GM18526 (cell line): Measurements from ENCODE around the gene PRKCD.

ENCODE experiments used
- POLR2A ChIP-seq: IDR thresholded peaks from 3 replicates; pipeline ENCODE4 v1.6.1; 2011; ENCODE audit not compliant: insufficient read length; ENCODE audit errors: extremely low read depth

The PRKCD gene

DNA sequence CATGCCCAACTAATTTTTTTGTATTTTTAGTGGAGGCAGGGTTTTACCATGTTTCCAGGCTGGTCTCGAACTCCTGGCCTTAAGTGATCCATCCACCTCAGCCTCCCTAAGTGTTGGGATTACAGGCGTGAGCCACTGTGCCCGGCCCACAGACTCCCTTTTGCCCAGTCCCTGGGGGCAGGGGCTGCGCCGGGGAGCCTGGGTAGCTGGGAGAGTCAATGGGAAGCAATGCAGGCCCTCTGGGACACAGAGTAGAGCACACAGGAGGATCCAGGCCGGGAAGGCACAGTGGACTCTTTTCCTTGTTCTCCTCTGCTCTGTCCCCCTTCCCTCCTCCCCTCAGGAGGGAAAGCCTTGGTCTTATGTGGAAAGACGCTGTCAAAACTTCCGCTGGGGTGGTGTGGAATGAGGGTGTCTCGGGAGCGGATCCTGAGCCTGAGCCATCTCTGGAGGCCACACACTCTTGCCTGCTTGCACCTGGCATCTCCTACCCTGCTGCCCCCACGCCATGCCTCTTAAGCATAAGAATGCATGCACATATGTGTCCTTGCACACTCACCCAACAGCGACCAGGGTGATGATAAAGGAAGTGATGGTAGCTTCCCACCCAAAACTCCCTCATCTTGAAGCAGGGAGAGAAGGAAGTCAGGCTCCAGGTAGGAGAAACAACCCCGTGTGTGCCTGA lies 11.9 kb upstream of the PRKCD start:
- no peak for TF ChIP-seq POLR2A

DNA sequence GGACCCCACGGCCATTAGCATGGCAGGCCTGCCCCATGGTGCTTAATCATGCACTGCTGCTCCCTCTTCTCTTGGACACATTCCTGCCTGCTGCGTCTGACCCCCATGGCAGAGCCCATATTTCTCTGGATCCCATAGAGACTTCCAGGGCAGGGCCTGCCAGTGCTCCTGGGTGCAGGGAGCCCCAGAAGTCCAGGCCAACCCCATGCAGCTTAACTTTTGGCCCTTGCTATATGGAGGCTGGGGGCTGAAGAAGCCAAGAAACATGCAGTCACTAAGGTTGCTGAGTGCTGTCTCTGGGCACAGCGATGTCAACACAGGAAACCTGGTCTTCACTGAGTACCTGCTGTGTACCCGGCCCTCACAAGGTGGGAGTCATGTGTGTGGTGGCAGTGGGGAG lies 11.3 kb upstream of the PRKCD start:
- no peak for TF ChIP-seq POLR2A

DNA sequence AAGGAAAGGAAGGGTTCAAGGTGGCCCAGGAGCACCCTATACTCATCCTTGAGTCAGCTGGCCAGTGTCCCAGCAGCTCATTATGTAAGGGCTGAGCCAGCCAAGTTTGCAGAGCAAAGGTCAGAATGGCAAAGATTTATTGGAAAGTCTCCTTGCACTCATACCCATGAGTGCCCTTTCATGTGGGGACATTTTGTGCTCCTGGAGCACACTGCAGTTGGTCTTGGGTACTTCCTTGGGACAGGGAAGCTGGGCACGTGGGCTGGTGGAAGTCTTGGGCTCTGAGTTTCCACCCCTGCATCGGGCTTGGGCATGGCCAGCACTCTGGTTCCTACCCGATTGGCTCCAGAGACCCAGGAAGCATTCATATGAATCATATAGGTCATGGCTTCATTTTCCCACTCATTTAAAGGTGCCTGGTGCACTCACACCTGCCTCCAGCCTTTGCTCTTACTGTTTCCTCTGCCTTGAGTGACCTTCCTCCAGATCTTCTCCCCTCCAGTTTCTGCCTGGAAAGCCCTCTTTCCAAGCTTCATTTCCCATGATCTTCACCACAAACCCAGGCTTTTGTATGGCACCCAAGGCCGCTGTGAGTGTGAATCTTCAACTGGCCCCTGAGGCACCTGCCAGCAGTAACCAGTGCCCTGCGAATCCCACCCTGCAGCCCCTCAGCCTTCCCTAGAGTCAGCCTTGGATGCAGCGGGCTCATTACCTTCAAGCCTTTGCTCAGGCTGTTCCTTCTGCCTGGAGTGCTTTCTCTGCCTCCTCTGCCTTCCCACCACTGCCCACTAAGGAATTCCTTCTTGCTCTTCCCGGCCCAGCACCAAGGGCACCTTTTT lies 10.5 kb upstream of the PRKCD start:
- TF ChIP-seq POLR2A = no peak

DNA sequence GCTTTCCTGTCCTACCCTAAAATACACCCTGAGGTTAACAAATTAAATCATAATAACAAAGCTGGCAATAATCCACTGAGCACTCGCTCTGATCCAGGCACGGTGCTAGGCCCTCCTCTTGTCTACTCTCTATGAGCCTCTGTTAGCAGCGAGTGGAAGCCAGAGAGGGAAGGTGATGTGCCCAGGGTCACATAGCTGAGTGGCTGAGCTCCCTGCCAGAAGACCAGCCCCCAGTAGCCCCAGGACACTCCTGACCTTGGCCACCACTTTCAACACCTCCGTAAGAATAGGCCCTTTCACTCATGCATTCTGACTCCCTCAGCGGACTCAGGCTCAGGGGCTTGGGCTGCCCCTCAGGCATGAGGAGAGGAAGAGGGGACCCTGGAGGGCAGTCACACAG lies 9.5 kb upstream of the PRKCD start:
- TF ChIP-seq POLR2A = no peak

DNA sequence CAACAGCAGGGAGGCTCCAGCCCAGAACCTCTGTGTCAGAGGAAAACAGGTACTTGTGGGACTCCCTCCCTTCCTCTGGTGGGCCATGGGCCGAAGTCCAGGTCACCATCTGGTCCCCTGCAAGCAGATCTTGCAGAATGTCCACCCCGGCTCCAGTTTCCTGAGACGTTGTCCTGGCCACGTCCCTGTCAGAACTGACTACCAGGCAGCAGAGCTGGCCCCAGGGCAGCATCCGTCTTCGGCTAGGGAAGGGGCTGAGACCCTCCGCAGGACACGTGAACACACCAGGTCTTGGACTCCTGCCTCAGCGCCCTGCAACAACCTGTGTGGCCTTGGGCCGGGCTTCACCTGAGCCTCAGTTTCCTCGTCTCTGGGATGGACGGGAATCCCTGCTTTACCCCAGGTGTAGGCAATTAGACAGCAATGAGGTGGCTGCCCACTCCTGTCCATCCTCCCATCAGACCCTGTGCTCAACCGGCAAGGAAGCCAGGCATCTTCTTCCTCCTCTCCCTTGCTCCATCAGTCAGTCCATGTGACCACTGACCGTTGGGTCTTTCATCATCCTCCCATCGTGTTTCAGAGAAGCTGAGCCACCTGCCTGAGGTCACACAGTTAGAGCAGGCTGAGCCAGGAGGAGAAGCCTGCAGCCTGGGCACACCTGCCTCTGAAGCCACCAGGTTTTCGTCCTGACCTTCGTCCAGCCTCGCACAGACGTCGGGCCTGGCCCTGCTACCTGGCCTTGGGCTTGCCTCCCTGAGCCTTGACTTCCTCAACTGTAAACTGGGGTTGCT lies 8.9 kb upstream of the PRKCD start:
- no peak for TF ChIP-seq POLR2A

DNA sequence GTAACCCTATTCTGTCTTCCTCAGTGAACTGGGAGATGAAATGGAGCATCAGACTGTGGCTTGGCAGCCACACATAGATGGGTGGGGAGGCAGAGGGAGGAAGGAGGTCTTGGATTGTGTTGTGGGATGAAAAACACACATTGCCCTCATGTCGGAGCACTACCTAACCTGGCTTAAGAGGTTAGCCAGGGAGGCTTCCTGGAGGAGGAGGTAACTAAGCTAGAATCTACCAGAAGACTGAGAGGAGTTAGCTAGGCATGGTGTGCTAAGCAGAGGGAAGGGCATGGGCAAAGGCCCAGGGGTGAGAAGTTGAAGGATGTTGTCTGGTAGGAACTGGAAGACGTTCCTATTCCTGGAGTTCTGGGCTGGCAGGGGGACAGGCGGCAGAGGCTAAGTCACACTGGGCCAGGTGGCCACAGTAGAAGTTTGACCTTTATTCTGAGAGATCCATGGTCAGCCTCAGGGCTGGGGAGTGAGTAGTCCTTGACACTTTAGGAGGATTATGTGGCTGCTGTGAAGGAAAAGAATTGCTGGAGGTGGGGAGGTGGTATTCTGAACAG lies 7.7 kb upstream of the PRKCD start:
- TF ChIP-seq POLR2A = no peak

DNA sequence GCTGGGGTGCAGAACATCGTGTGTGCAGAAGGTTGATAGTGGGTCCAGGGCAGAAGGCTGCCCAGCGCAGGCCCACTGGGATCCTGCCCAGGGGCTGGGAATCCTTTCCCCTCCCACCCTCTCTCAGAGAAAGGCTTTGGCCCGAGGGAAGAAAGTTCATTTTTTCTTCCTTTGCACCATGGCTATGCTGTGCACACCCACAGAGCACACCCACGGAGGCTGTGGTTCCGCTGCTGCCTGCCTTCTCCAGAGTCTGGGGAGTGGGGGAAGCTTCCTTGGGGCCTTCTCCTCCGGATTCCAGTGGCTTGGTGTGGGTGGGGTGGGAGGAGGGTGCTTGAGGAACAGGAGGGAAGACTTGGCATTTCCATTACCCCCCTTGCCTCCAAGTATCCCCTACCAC lies 7.0 kb upstream of the PRKCD start:
- TF ChIP-seq POLR2A = no peak

DNA sequence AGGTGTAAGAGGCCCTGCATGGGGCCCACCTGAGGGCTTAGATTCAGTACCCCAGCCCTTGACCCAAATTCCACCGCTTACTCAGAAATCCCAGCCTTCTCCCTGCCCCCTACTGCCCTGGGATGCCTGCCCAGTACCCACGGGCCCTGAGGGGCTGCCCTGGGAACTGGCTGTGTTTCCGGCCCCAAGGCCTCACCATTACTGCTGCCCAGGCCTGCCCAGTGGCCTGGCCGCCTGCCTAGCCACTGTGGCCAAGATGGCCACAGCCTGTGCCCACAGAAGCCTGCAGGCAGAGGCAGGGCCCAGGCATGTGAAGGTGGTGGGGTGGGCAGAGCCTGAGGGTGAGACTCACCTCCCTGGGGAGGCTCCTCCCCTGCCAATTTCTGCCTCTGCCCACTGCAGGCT lies 6.1 kb upstream of the PRKCD start:
- no peak for TF ChIP-seq POLR2A

DNA sequence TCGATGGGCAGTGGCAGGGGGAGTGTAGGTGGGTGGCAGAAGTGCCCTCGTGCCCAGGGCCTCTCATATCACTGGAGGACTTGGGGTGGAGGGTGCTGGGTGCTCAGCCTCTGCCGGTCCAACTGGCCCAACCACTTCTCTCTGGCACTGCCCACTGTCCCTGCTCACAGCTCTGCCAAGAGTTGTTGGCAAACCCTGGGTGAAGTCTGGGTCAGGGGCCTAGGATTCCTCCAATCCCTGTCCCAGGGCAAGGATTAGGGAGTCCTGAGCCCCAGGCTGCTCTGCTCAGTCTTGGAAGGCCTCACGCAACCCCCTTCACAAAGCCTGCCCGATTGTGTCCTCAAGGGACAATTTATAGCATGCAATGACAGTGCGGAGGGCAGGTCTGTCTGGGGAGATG lies 5.2 kb upstream of the PRKCD start:
- TF ChIP-seq POLR2A = no peak

DNA sequence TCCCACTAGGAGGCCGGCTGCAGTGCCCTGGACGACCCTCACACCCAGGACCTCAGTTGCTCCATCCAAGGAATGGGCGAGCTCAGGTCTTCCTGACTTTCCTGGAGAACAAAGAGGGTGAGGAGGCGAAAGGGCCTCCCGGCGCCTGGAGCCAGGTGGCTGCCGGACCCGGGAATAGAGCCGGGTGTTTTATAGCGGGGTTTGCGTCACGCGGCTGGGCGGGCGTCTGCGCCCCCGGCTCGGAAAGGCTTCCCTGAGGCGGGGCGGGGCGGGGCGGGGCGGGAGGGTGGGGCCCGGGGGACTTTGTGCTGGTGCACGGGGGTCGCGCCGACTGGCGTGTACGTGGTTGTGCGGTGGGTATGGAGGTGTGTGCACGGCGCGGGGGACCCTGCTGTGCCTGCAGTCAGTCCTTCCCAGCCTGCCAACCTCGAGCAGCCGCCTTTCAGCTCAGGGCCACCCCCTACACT lies 4.6 kb upstream of the PRKCD start:
- no peak for TF ChIP-seq POLR2A

DNA sequence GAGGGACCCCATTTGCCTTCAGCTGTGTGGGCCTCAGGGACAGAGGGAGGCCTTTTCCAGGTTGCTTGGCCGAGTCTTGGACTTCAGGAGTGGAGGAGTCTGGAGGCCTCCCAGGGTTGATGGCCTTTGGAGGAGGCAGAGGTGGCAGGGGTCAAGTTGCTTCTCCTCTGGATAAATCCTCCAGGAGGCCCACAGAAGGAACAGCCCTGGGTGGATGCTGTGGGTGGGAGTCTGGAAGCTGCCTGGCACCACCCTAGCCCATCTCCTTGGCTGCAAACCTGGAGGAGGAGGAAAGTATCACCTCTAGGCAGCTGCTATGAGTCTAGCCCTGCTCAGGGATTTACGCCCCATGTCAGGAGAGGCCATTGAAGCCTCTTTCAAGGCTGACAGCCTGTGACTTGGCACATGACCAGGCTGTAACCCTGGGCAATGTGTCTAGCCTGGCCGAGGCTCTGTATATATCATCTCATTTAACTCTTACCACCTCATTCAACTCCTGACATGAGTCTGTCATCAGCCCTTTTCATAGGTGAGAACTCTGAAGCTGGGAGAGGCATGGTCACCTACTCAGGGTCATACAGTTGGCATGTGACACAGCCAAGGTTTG lies 2.9 kb upstream of the PRKCD start:
- no peak for TF ChIP-seq POLR2A

DNA sequence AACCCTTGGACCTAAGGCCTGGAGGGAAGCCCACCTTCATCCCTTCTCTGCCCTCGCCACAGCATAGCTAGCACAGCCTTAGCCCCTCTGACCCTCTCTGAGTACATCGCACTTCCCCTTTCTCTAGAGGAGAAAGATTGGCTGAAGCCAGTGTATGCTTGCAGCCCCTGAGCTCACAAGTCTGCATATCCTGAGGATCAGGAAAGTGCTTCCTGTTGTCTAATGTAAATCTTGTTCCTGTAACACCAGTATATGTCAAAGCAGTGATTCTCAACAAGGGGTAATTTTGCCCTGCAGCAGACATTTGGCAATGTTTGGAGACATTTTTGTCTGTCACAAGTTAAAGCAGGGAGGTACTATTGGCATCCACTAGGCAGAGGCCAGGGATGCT lies 2.2 kb upstream of the PRKCD start:
- TF ChIP-seq POLR2A = no peak

DNA sequence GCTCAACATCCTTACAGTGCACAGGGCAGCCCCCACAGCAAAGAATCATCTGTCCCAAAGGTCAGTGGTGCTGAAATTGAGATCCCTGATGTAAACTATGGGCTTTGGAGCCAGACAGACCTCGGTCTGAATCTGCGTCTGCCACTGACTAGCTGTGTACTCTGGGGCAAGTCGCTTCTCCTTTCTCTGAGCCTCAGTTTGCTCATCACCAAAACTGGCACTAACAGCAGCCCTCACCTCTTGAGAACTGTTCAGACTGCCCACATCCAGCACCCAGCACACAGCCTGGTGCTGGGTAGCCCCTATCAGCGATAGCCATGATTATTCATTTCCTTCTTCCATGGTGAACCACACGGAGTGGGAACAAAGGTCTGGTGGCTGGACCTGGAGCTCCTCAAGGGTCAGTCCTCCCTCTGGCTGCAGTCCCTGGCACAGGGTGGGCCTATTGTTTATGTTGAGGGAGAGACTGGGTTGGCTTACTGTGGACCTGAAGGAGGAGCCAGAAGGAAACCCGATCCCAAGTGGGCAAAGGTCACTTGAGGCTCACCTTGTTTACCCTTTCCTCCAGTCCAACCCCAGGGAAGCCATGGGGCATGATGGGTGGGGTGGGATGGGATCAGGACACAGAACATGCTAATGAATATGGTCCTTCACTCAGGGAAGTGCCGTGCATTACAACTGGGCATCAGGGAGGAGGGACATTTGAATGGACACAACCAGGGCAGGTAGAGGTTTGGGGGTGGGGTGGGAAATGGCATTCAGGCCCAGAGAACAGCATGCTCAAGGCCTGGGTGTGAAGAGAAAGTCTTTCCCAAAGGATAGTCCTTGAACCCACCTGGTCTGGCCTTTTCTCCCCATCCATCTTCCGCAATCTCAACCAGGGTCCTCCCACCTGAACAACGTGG lies 1.6 kb upstream of the PRKCD start:
- no peak for TF ChIP-seq POLR2A

DNA sequence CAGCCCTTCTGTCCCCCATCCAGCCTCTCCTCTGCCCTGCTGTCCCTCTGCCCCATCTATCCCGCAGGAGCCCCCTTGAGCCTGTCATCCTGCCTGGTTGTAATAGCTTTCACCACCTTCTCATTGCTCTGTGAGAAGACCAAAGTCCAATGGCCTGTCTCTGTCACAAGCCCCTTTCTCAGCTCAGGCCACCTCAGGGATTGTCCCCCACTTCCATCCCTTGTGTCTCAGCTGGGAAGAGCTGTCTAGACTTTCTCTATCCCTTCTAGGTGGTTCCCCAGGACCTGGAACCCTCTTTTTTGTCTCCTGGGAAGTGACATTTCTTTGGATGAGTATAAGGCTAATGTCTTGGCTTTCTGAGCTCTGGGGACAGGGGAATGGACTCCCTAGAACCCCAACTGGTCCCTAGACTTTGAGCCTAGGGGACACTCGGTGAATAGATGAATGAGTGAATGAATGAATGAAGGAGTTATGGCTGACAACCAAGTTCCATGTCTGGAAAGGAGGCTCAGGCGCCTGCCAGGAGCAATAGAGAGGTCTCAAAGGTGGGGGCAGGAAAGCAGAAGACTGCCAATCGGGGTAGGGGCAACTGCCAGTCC lies 849 bp upstream of the PRKCD start:
- no peak for TF ChIP-seq POLR2A
